ELF-1 (cell line): ENCODE data around the gene TMEM38B.
"Not testable (repeated sequence)": the region's sequence is repeated elsewhere in the genome, so short reads cannot be mapped to it uniquely, and the experiment has no call there.

Source experiments
- DNase-seq: peaks from one replicate; pipeline ENCODE4 v3.0.0-alpha.2; 2016; ENCODE audit warnings: low read depth, low spot score

Gene TMEM38B

GRCh38 chr9:105716146-105716545 lies 21.8 kb downstream of the TMEM38B start:
- no peak for DNase-seq

GRCh38 chr9:105722099-105722498 lies 27.8 kb downstream of the TMEM38B start:
- DNase-seq, result no peak

GRCh38 chr9:105725370-105725769 lies 31.0 kb downstream of the TMEM38B start:
- no peak for DNase-seq

- DNase-seq, result not testable (repeated sequence)
Measured at GRCh38 chr9:105728230-105728629, 33.9 kb downstream of the TMEM38B start.

DNA sequence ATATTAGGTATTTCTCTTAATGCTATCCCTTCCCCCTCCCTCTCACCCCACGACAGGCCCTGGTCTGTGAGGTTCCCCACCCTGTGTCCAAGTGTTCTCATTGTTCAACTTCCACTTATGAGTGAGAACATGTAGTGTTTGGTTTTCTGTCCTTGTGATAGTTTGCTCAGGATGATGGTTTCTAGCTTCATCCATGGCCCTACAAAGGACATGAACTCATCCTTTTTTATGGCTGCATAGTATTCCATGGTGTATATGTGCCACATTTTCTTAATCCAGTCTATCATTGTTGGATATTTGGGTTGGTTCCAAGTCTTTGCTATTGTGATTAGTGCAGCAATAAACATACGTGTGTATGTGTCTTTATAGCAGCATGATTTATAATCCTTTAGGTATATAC lies 37.1 kb downstream of the TMEM38B start:
- not testable (repeated sequence) for DNase-seq

DNA sequence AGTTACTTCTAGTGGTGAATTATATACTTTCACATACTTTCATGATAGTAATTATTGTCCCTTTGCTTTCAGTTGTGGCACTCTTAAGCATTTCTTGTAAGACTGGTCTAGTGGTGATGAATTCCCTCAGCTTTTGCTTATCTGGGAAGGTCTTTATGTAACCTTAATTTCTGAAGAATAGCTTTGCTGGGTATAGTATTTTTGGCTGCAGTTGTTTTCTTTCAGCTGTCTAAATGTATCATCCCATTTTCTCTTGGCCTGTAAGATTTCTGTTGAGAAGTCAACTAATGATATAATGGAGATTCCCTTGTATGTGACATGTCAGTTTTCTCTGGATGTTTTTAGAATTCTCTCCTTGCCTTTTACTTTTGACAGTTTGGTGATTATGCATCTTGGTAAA lies 41.0 kb downstream of the TMEM38B start:
- DNase-seq, result no peak

DNA sequence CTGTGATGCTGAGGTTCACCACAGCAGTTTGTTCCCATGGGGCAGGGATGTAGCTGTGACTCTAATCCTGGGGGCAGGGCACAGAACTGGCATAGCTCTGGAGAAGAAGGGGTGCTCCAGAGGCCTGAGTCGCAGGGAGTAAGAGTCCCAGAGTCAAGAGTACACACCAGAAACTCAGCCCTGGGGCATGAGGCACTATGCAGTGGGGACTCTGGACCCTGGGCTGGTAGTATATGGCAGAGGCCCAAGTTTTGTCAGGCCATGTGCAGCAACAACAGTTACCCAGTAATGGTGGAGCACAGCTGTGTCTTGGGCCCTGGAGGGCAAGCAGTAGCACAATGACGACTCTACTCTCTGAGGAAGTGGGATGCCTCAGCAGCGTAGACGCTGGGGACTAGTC lies 42.9 kb downstream of the TMEM38B start:
- no peak for DNase-seq

GRCh38 chr9:105742088-105742487 lies 47.7 kb downstream of the TMEM38B start:
- no peak for DNase-seq

DNA sequence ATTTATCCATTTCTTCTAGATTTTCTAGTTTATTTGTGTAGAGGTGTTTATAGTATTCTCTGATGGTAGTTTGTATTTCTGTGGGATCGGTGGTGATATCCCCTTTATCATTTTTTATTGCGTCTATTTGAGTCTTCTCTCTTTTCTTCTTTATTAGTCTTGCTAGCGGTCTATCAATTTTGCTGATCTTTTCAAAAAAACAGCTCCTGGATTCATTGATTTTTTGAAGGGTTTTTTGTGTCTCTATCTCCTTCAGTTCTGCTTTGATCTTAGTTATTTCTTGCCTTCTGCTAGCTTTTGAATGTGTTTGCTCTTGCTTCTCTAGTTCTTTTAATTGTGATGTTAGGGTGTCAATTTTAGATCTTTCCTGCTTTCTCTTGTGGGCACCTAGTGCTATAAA lies 53.0 kb downstream of the TMEM38B start:
- DNase-seq, result not testable (repeated sequence)

- no peak for DNase-seq
Measured at GRCh38 chr9:105751761-105752160, 57.4 kb downstream of the TMEM38B start.

DNA sequence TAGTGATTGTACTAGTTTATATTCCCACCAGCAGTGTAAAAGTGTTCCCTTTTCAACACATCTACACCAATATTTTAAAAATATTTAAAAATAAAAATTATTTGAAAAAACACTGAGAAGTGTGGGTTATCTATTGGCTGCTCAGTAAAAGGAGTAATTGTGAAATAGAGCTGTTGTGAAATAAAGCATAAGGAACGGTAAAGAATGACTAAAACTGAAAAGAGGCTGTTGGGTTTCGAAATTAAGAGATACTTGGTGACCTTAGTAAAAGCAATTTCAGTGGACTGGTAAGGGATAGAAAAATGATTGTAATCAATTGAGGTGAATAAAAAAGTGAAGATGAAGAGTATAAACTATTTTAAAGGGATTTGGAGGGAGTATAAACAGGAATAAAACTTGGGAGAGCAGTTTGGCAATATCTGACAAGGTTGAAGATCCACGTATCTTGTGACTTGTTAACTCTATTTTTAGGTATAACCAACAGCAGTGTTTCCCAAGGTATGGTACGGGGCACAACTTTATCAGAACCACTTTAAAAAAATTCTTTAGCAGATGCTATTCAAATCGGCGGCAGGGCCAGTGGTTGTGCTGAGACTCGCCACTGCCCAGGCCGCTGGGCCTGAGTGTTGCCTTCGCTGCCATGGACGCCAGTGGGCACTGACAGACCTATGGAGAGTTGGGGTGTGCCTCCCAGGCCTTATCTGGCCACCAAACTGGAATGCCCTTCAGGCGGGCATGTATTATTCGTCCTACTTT lies 63.3 kb downstream of the TMEM38B start:
- no peak for DNase-seq

GRCh38 chr9:105760053-105760452 lies 65.7 kb downstream of the TMEM38B start:
- DNase-seq, result no peak

DNA sequence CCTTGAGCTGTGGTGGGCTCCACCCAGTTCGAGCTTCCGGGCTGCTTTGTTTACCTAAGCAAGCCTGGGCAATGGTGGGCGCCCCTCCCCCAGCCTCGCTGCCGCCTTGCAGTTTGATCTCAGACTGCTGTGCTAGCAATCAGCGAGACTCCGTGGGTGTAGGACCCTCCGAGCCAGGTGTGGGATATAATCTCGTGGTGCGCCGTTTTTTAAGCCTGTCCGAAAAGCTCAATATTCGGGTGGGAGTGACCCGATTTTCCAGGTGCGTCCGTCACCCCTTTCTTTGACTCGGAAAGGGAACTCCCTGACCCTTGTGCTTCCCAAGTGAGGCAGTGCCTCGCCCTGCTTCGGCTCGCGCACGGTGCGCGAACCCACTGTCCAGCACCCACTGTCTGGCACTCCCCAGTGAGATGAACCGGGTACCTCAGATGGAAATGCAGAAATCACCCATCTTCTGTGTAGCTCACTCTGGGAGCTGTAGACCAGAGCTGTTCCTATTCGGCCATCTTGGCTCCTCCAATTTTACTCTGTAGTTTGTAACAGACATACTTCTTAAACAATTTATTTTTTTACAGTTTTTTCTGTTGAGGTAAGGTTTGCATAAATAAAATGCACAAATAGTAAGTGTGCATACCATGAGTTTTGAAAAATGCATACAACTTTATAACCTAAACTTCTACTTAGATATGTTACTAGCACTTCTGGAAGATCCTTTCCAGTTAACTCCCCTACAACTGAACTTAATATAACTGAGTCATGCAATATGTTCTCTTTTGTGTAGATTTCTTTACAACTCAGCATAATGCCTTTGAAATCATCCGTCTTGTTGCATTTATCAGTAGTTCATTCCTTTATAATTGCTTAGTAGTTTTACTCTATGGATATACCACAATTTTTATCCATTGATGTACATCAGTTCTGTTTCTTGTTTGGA lies 88.5 kb downstream of the TMEM38B start:
- DNase-seq, result peak; percentile 26

DNA sequence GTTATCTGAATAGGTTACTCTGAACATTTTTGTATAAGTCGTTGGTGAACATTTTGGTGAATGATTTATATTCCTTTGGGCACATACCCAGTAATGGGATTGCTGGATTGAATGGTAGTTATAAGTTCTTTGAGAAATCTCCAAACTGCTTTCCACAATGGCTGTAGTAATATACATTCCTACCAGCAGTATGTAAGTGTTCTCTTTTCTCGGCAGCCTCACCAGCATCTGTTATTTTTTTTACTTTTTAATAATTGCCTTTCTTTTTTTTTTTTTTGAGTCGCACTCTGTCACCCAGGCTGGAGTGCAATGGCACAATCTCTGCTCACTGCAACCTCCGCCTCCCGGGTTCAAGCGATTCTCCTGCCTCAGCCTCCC lies 89.1 kb downstream of the TMEM38B start:
- DNase-seq, result not testable (repeated sequence)

DNA sequence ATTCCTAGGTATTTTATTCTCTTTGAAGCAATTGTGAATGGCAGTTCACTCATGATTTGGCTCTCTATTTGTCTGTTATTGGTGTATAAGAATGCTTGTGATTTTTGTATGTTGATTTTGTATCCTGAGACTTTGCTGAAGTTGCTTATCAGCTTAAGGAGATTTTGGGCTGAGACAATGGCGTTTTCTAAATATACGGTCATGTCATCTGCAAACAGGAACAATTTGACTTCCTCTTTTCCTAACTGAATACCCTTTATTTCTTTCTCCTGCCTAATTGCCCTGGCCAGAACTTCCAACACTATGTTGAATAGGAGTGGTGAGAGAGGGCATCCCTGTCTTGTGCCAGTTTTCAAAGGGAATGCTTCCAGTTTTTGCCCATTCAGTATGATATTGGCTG lies 92.5 kb downstream of the TMEM38B start:
- DNase-seq, result not testable (repeated sequence)

DNA sequence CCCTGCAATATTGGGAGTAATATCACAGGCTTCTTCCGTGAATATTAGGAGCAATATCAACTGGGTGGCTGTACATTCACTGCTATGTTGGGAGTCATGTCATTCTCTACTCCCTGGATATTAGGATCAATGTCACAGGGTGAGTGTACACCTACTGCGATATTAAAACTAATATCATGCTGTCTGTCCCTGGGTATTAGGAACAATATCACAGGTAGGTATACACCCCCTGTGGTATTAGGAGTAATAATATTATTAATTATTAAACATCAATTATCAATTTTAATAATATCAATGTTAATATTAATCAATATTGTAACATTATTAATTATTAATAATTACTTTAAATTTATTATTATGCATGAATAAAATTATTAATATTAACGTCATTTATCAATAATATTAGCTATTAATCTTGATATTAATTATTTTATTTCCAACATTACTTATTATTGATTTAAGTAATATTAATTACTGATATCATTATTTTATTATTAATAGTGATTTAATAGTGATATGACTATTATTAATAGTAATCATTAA lies 121.9 kb downstream of the TMEM38B start:
- no peak for DNase-seq

DNA sequence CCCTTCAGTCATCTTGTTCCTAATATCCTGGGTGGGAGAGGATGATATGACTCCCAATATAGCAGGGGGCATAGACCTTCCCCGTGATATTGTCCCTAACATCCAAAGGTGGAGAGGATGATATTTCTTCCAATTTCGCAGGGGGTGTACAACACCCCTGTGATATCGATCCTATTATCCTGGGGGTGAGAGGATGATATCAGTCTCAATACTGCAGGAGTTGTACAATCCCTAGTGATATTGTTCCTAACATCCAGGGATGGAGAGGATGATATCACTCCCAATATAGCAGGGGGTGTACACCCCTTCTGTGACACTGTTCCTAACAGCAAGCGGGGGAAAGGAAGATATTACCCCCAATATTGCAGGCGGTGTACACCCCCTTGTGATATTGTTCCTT lies 122.6 kb downstream of the TMEM38B start:
- no peak for DNase-seq

DNA sequence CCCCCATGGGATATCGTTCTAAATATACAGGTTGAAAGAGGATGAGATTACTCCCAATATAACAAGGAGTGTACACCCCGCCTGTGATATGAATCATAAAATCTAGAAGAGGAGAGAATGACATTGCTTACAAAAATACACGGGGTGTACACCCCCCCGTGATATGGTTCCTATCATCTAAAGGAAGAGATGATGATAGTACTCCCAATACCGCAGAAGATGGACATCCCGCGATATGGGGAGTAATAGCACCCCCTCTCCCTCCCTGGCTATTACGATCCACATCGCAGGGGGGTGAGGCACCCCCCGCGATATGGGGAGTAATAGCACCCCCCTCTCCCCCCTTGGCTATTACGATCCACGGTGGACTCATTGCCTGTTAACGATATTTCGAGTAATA lies 124.6 kb downstream of the TMEM38B start:
- DNase-seq, result no peak

DNA sequence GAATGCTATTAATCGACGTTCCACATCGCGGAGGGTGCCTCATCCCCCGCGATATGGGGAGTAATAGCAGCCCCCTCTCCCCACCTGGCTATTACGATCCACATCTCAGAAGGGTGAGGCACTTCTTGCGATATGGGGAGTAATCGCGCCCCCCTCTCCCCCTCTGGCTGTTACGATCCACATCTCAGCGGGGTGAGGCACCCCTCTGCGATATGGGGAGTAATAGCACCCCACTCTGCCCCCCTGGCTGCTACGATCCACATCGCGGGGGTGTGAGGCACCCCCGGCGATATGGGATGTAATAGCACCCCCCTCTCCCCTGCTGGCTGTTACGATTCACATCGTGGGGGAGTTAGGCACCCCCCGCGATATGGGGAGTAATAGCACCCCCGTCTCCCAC lies 128.5 kb downstream of the TMEM38B start:
- DNase-seq, result no peak
